ENCODE data around the gene SRPX. TPM values are rescaled to one million over a fixed set of nuclear protein-coding genes. Genes with fewer than 3 reads are reported as not detected.

Gene SRPX
- total and polyA plus RNA-seq, 10 of the 15 experiments (the other 5 are each of a cell fraction or from before 2014, with no cell fraction given), result 0.05 to 0.79 (median 0.23) TPM; not detected in 1

DNA sequence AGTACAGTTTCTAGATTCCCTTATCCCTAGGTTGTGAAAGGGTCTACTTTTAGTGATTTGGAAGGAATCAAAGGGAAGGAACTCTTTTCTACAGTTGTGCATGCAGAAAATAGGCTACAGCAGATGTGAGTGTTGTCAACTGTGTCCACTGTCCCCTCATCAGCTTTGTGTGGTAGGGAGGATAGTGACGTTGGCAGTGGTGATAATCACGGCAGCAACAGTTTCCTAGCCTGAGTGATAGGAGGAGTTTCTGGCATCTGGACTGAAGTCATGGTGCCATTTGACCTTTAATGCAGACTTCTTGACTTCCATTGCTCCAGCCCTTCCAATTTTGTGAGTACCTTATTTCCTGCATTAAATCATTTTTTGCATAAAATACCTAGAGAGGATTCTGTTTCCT, 39.3 kb downstream of the SRPX start:
- ChIA-PET SMC1A (ENCODE audit: uncharacterized antibody, unreplicated experiment) (interaction anchor here (1.2 kb wide), 1 partner anchor 139 kb away, joined by 3 read pairs; no protein-coding TSS in a partner anchor), POLR2A (no interaction called here), CTCF (interaction anchor here (0.8 kb wide), 1 partner anchor 15 kb away, joined by 4 read pairs; no protein-coding TSS in a partner anchor), RAD21 (ENCODE audit: unreplicated experiment) (no interaction called here)
- Histone ChIP-seq H3K9me3 (replicated peaks; ENCODE audit: control insufficient read depth, insufficient read depth, low read length) (no peaks in the 10 kb centered on the region), H3K27me3 (replicated peaks in 1 of 2; ENCODE audit: control insufficient read depth in 2 of 2, insufficient read depth in 2 of 2, low read length in 1 of 2) (no peaks in the 10 kb centered on the region), H2AFZ (ENCODE audit: control insufficient read depth, low read depth, low read length) (no peak overlapping the region), H3K79me2 (ENCODE audit: control insufficient read depth, insufficient read depth, low read length) (no peaks in the 10 kb centered on the region), H3K4me2 (ENCODE audit: control insufficient read depth, insufficient read depth) (no peak overlapping the region), H3K4me3 (no peak overlapping the region), H3K27ac (ENCODE audit: control insufficient read depth, insufficient read depth) (no peak overlapping the region), H3K36me3 (ENCODE audit: control insufficient read depth in 2 of 2, insufficient read depth in 2 of 2, low read length in 1 of 2) (no peaks in the 10 kb centered on the region), H3K9ac (ENCODE audit: control insufficient read depth, insufficient read depth, low read length) (no peak overlapping the region), H4K20me1 (ENCODE audit: control insufficient read depth, insufficient read depth) (no peaks in the 10 kb centered on the region), H3K4me1 (ENCODE audit: control insufficient read depth, insufficient read depth, low read length) (no peaks in the 10 kb centered on the region)
- FAIRE-seq, result no peak
- TF ChIP-seq TAF1 (IDR thresholded peaks at IDR 0.05; ENCODE audit: borderline replicate concordance, low read depth, low read length), result no peak
- no peak for TF ChIP-seq MXI1 (IDR thresholded peaks at IDR 0.05; ENCODE audit: low read depth, low read length)
- no peak for TF ChIP-seq SRF (IDR thresholded peaks at IDR 0.05; ENCODE audit: low read depth in 2 of 2, low read length in 2 of 2)
- TF ChIP-seq HDAC6 (IDR thresholded peaks at IDR 0.05; ENCODE audit: unreplicated experiment), result no peak
- no peak for TF ChIP-seq SMAD5 (IDR thresholded peaks at IDR 0.05; ENCODE audit: low read depth)
- TF ChIP-seq POLR2AphosphoS2 (IDR thresholded peaks at IDR 0.05; ENCODE audit: low read depth, low read length), result no peak
- TF ChIP-seq, protein P1, sequence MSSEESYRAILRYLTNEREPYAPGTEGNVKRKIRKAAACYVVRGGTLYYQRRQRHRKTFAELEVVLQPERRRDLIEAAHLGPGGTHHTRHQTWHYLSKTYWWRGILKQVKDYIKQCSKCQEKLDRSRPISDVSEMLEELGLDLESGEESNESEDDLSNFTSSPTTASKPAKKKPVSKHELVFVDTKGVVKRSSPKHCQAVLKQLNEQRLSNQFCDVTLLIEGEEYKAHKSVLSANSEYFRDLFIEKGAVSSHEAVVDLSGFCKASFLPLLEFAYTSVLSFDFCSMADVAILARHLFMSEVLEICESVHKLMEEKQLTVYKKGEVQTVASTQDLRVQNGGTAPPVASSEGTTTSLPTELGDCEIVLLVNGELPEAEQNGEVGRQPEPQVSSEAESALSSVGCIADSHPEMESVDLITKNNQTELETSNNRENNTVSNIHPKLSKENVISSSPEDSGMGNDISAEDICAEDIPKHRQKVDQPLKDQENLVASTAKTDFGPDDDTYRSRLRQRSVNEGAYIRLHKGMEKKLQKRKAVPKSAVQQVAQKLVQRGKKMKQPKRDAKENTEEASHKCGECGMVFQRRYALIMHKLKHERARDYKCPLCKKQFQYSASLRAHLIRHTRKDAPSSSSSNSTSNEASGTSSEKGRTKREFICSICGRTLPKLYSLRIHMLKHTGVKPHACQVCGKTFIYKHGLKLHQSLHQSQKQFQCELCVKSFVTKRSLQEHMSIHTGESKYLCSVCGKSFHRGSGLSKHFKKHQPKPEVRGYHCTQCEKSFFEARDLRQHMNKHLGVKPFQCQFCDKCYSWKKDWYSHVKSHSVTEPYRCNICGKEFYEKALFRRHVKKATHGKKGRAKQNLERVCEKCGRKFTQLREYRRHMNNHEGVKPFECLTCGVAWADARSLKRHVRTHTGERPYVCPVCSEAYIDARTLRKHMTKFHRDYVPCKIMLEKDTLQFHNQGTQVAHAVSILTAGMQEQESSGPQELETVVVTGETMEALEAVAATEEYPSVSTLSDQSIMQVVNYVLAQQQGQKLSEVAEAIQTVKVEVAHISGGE (CRISPR knock-in tag; IDR thresholded peaks at IDR 0.05), result no peak
- TF ChIP-seq STAT1 (conservative IDR thresholded peaks at IDR 0.05), result no peak
- TF ChIP-seq MTA2 (IDR thresholded peaks at IDR 0.05; ENCODE audit: low read depth), result no peak
- TF ChIP-seq HDGF (IDR thresholded peaks at IDR 0.05), result no peak
- no peak for TF ChIP-seq NFYA (IDR thresholded peaks at IDR 0.05; ENCODE audit: borderline replicate concordance, low read depth, low read length)
- TF ChIP-seq SREBF2 (IDR thresholded peaks at IDR 0.05; ENCODE audit: low read length), result no peak
- TF ChIP-seq, protein P2, sequence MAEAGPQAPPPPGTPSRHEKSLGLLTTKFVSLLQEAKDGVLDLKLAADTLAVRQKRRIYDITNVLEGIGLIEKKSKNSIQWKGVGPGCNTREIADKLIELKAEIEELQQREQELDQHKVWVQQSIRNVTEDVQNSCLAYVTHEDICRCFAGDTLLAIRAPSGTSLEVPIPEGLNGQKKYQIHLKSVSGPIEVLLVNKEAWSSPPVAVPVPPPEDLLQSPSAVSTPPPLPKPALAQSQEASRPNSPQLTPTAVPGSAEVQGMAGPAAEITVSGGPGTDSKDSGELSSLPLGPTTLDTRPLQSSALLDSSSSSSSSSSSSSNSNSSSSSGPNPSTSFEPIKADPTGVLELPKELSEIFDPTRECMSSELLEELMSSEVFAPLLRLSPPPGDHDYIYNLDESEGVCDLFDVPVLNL (IDR thresholded peaks at IDR 0.05; ENCODE audit: low read depth, low read length), result no peak
- ATAC-seq, result no peak
- 7% methylated on average over 2 of the region's 2 CpGs for WGBS (ENCODE audit: insufficient coverage, insufficient replicate concordance, low lambda C conversion rate, missing lambda C conversion rate)
- in situ Hi-C loops (cut with MboI) (no loop called here), intact Hi-C loops (cut with micrococcal nuclease; ENCODE audit: unreplicated experiment) (no loop called here)
- no peak for DNase-seq (ENCODE audit: low read depth, low spot score)
- BruUV-seq (replicated peaks), result no TSS peak

Measured in GM12878 (cell line).